AG09319 (cell line): ENCODE data around the gene CFAP70.
"Not testable (repeated sequence)": the region's sequence is repeated elsewhere in the genome, so short reads cannot be mapped to it uniquely, and the experiment has no call there.

ENCODE experiments used
- DNase-seq: peaks from one replicate; pipeline ENCODE4 v3.0.0-alpha.2; 2010; ENCODE audit warnings: low read depth; ENCODE audit errors: extremely low read depth
- TF ChIP-seq, protein P1 (sequence below): IDR thresholded peaks from 2 replicates; pipeline ENCODE4 v1.5.1; 2011; ENCODE audit warnings: low read depth, mild to moderate bottlenecking, inconsistent platforms, low read length, moderate library complexity

The CFAP70 gene

DNA sequence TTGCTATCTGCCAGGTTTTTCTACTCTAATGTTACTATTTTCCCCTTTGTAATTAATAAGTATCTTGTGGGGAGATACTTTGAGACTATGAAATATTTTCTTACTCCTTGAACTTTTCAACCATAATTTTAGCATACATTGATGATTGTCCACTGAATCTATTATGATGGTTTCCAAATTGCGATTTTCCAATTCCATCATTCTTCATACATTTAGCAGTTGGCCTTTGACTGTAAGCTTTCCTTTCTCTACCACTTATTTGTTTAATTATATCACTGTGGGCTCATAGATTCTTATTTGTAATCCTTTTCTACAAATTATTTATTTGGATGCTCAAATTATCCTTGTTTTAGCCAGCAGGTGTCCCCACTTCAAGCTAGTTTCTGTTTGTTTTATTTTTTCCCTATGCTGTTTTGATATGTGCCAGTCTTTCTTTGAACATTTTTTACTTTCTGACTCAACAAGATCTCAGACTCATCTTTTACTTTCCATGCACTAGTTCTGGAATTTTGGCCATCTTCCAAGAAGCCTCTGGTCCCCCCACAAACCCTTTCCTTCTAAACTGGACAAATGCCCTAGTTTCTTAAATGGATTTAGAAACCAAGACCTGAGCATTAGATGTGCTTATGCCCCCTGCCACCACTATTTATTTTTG is 94.8 kb downstream of the CFAP70 start:
- DNase-seq, result no peak
- TF ChIP-seq, protein P1, sequence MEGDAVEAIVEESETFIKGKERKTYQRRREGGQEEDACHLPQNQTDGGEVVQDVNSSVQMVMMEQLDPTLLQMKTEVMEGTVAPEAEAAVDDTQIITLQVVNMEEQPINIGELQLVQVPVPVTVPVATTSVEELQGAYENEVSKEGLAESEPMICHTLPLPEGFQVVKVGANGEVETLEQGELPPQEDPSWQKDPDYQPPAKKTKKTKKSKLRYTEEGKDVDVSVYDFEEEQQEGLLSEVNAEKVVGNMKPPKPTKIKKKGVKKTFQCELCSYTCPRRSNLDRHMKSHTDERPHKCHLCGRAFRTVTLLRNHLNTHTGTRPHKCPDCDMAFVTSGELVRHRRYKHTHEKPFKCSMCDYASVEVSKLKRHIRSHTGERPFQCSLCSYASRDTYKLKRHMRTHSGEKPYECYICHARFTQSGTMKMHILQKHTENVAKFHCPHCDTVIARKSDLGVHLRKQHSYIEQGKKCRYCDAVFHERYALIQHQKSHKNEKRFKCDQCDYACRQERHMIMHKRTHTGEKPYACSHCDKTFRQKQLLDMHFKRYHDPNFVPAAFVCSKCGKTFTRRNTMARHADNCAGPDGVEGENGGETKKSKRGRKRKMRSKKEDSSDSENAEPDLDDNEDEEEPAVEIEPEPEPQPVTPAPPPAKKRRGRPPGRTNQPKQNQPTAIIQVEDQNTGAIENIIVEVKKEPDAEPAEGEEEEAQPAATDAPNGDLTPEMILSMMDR, result peak; percentile 61

DNA sequence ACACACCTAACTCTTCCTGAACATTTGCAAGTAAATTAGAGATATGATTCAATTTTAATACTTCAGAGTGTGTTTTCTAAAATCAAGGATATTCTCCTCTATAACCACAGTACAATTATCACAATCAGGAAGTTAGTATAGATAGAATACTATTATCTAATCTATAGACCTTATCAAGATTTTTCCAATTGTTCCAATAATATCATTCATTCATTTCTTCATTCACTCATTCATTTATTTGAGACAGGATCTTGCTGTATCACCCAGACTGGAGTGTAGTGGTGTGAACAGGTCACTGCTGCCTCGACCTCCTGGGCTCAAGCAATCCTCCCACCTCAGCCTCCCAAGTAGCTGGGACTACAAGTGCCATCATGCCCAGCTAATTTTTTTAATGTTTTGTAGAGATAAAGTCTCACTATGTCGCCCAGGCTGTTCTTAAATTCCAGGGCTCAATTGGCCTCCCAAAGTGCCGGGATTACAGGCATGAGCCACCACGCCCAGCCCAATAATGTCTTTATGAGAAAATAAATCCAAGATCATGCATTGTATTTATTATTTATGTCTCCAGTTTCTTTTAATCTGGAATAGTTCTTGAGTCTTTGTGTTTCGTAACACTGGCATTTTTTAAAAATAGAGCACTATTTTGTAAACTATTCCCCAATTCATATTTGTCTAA is 95.6 kb downstream of the CFAP70 start:
- TF ChIP-seq, protein P1, result no peak
- no peak for DNase-seq

DNA sequence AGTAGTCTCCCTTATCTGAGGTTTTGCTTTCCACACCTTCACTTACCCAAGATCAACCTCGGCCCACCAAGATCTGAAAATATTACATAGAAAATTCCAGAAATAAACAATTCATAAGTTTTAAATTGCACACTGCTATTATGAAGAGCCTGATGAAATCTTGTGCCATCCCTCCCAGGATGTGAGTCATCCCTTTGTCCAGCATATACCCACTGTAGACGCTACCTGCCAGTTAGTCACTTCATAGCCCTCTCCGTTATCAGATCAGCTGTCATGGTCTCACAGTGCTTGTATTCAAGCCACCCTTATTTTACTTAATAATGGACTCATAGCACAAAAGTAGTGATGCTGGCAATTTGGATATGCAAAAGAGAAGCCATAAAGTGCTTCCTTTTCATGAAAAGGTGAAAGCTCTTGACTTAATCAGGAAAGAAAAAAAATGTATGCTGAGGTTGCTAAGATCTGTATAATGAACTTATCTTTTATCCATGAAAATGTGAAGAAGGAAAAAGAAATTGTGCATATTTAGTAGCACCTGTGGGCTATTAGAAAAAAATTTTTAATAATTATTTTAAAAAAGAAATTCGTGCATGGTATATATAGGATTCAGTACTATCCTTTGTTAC is 96.4 kb downstream of the CFAP70 start:
- TF ChIP-seq, protein P1, result no peak
- DNase-seq, result peak; percentile 74

DNA sequence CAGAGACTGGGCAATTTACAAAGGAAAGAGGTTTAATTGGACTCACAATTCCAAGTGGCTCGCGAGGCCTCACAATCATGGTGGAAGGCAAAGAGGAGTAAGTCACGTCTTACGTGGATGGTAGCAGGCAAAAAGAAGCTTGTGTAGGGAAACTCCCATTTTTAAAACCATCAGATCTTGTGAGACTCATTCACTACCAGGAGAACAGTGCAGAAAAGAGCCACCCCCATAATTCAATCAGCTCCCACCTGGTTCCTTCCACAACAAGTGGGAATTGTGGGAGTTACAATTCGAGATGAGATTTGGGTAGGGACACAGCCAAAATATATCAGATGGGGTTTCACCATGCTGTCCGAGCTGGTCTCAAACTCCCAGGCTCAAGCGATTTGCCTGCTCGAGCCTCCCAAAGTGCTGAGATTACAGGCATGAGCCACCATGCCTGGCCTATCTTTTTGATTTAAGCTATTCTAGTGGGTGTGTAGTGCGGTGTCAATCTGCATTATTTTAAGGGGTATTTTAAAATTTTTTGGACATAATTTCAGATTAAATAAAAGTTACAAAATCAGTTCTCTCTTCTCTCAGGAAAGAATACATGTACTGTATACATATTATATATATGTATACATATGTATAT is 97.2 kb downstream of the CFAP70 start:
- TF ChIP-seq, protein P1, result no peak
- DNase-seq, result no peak

DNA sequence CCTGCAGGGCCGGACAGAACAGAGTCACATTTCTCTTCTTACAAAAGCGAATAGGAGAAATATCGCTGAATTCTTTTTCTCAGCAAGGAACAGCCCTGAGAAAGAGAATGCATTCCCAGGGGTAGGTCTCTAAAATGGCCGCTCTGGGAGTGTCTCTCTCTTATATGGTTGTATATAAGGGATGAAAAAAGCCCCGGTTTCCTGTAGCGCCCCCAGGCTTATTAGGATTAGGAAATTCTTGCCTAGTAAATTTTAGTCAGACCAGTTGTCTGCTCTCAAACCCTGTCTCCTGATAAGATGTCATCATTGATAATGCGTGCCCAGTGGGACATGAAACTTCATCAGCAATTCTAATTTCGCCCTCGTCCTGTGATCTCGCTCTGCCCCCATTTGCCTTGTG is 100.1 kb downstream of the CFAP70 start:
- DNase-seq, result not testable (repeated sequence)

DNA sequence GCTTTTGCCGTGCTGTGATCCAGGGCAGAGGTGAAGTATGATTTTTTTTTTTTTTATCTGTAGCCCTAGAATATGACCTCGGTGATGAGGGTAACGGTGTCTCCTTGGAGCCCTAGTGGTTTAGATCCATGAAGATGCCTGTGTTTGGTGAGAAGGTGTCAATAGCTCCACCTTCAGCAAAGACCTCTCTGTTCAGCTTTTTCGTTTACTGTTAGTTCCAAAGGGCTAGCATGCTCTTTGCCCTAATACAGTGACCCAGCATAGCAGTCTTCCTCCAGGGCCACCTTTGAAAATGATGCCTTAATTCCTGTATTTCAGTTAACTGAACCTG is 105.5 kb downstream of the CFAP70 start:
- TF ChIP-seq, protein P1, result no peak; the same call in 1 of the 2 replicates
- DNase-seq, result no peak

DNA sequence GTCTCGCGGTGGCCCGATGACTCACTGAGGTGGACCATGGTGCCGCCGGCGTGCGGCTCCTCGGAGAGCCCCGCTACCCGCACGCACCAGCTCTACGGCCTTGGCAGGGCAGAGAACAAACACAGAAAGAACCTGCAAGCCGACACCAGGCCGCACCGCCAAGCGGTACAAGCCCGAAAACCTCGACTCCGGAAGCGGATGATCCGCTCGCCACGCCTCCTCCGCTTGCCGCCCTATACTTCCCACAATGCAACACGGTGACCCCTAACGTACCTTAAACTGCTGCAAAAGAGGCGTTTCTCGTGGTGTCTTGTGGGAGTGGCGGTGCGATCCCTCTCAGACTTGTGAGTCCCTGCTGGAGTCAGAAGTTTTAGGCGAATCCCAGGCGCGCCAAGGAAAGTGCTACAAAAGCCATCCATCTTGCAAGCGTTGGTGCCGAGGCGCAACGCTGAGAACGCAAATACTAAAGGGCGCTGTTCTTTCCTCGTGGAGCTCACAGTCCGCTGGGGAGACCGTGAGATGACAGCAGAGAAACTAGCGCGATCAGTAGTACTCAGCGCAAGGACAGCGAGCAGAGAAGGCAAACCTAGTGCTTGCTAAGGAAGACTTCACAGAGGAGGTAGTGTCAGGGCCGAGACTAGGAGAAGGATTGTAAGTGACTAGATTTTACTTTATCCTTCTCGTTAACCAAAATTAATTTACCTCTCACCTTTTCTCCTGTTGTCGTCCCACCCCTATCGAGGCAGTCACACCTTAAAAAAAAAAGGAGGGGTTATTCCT is 106.0 kb downstream of the CFAP70 start, which contains the start of gene MRPS16:
Gene MRPS16, minus strand, starts transcription at position 200 of the 780 bp plus-strand sequence. Its CDS starts 162 bp downstream, at position 38.
- peak; percentile 87 for DNase-seq

More for the DNA sequence above, 106.0 kb downstream of the CFAP70 start, which contains the start of gene MRPS16:
- TF ChIP-seq, protein P1, result no peak
